Fibroblast of skin of scalp (primary cell): ENCODE data around the gene GRAMD2A. TPM values are rescaled to one million over a fixed set of nuclear protein-coding genes. Genes with fewer than 3 reads are reported as not detected.

Experiments
- DNase-seq: peaks from one replicate; pipeline ENCODE4 v3.0.0-alpha.2; 2013
- polyA plus RNA-seq, 2 experiments: library from polyadenylated mRNA; unstranded; fragments of 120-200 nt; gene quantifications; one replicate each; pipeline ENCODE4 v1.2.1, GENCODE V29; 2013; ENCODE audit not compliant: insufficient read length in 2 of 2

Gene GRAMD2A
- polyA plus RNA-seq (2013, experiment 1 of 2; ENCODE audit: insufficient read length), result 0.26 TPM
- 0.48 TPM for polyA plus RNA-seq (2013, experiment 2 of 2; ENCODE audit: insufficient read length)

- peak; percentile 51 for DNase-seq
Observed at GRCh38 chr15:72197460-72198355, at the start of gene GRAMD2A. TSS of gene GRAMD2A (minus strand) at chr15:72197787.

GRCh38 chr15:72242775-72243370 lies 45.3 kb upstream of the GRAMD2A start:
- no peak for DNase-seq

GRCh38 chr15:72239652-72240051 lies 42.1 kb upstream of the GRAMD2A start:
- no peak for DNase-seq

- DNase-seq, result no peak
Observed at GRCh38 chr15:72238586-72238985, 41.0 kb upstream of the GRAMD2A start.

- DNase-seq, result no peak
Observed at GRCh38 chr15:72237853-72238224, 40.3 kb upstream of the GRAMD2A start.

- peak; percentile 98 for DNase-seq
Observed at GRCh38 chr15:72237029-72237852, 39.7 kb upstream of the GRAMD2A start.

GRCh38 chr15:72236381-72237003 lies 38.9 kb upstream of the GRAMD2A start:
- no peak for DNase-seq

GRCh38 chr15:72235298-72235697 lies 37.7 kb upstream of the GRAMD2A start:
- DNase-seq, result no peak

GRCh38 chr15:72233769-72234168 lies 36.2 kb upstream of the GRAMD2A start:
- no peak for DNase-seq

GRCh38 chr15:72231833-72232478 lies 34.4 kb upstream of the GRAMD2A start:
- DNase-seq, result peak; percentile 74

- DNase-seq, result peak; percentile 98
Observed at GRCh38 chr15:72231066-72231832, 33.7 kb upstream of the GRAMD2A start, which contains the start of gene PKM. TSS of gene PKM (minus strand) at chr15:72231190. CDS start at chr15:72219097, 12,093 bp downstream.

- DNase-seq, result peak; percentile 96
Observed at GRCh38 chr15:72230197-72231065, 32.8 kb upstream of the GRAMD2A start.

GRCh38 chr15:72229947-72230196 lies 32.3 kb upstream of the GRAMD2A start:
- no peak for DNase-seq

GRCh38 chr15:72229076-72229946 lies 31.7 kb upstream of the GRAMD2A start:
- peak; percentile 69 for DNase-seq

- DNase-seq, result no peak
Observed at GRCh38 chr15:72227720-72228119, 30.1 kb upstream of the GRAMD2A start.

- DNase-seq, result peak; percentile 79
Observed at GRCh38 chr15:72227192-72227586, 29.6 kb upstream of the GRAMD2A start.

- DNase-seq, result no peak
Observed at GRCh38 chr15:72223278-72223677, 25.7 kb upstream of the GRAMD2A start.

GRCh38 chr15:72222393-72222792 lies 24.8 kb upstream of the GRAMD2A start:
- DNase-seq, result peak; percentile 13

GRCh38 chr15:72220687-72221086 lies 23.1 kb upstream of the GRAMD2A start:
- no peak for DNase-seq
